H54 (cell line): ENCODE results near the gene MTMR1.

ENCODE experiments used
- DNase-seq: peaks from one replicate; pipeline ENCODE4 v3.0.0; 2011; ENCODE audit warnings: low spot score, mixed read lengths; ENCODE audit not compliant: insufficient read length
- FAIRE-seq: peaks from 3 replicates; lab custom pipeline; 2011; peaks lifted over from hg19 to GRCh38; lab: Jason Lieb, UNC
- POLR2A ChIP-seq: IDR thresholded peaks from 2 replicates; pipeline ENCODE4 v1.6.1; 2011; ENCODE audit warnings: low read depth, mild to moderate bottlenecking, low read length

Gene MTMR1

DNA sequence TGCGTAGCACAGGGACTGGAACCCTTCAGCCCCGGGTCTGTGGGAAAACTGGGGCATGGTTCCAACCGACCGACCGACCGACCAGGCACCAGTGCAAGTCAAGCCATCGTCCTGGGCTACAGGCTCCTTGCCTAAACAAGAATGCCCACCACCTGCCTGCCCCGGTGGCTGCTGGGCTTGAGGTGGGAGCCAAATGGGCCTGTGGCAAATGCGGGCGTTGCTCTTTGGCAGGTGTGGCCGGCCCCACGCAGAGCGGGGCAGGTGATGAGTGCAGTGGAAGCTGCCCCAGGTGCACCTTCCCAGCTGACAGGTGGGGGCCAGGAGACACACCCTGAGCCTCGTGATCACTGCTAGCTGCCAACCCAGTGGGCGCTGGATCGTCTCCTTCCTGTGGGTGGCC is 77.9 kb downstream of the MTMR1 start:
- FAIRE-seq: no peak
- no peak for DNase-seq
- no peak for TF ChIP-seq POLR2A

DNA sequence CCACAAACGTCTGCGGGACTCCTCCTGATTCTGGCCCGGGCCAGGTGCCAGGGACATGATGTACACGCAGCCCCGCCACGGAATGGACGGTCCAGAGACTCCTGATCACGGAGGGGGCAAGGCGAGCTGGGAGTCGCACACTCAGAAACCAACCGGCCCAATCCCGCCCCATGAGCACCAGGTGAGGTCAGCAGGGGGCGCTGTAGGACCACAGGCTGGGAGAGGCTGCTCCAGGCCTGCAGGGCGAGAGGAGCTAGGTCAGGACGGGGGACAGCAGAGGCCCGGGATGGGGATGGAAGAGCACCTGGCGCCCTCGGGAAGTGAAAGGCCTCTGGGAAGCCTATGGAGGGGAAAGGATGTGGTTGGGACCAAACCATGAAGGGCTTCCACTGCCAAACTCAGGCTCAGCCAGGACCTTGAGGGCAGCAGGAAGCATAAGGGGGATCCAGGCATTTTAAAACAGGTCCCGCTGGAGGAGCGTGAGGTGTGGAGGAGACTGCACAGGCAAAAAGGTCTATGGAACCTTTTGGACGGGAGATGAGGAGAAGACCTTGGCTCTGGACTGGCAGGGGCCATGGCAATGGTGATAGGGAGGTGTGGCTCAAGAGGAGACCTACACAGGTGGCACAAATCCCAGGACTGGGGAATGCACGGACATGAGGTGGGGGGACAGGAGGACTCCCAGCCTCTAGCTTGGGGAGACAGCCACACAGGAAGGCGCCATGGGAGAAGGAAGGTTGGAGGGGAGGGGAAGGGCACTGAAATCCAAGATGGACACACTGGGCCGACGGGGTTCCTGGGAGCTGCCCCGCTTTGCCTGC is 79.2 kb downstream of the MTMR1 start:
- TF ChIP-seq POLR2A: no peak
- no peak for FAIRE-seq
- peak; percentile 81 for DNase-seq

DNA sequence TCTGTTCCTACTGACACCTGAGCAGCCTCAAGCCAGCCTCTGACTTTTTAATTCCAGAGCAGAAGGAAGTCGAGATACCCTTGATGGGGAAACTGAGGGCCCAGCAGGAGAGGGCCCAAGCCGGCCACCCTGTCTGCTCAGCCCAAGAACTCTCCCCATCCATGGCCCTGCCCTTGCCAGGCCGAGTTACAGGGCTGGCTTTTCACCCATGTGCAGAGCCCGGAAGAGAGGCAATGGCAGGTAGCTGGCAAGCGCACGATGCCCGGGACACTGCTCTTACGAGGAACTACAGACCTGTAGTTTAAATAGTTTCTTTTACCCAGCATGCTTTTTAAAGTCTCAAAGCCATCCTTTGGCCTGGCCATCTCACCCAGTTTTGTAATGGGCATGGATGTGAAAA is 79.9 kb downstream of the MTMR1 start:
- DNase-seq (no peak), FAIRE-seq (no peak)
- TF ChIP-seq POLR2A: no peak

DNA sequence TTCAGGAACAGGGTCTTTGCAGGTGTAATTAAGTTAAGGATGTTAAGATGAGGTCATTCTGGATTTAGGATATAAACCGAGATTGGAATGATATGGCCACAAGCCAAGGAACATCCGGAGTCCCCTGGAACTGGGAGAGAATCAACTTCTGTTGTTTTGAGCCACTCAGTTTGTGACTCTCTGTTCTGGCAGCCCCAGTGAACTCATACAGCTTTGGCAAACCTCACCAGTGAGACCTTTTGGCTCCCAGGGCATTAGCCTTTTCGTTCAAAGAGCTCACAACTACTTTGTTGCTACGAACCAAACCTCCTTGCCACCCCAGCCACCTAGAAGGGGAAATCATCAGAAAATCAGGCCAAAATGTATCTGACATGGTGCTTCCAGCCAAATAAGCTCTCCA is 80.4 kb downstream of the MTMR1 start:
- no peak for FAIRE-seq
- DNase-seq: no peak
- TF ChIP-seq POLR2A: no peak

DNA sequence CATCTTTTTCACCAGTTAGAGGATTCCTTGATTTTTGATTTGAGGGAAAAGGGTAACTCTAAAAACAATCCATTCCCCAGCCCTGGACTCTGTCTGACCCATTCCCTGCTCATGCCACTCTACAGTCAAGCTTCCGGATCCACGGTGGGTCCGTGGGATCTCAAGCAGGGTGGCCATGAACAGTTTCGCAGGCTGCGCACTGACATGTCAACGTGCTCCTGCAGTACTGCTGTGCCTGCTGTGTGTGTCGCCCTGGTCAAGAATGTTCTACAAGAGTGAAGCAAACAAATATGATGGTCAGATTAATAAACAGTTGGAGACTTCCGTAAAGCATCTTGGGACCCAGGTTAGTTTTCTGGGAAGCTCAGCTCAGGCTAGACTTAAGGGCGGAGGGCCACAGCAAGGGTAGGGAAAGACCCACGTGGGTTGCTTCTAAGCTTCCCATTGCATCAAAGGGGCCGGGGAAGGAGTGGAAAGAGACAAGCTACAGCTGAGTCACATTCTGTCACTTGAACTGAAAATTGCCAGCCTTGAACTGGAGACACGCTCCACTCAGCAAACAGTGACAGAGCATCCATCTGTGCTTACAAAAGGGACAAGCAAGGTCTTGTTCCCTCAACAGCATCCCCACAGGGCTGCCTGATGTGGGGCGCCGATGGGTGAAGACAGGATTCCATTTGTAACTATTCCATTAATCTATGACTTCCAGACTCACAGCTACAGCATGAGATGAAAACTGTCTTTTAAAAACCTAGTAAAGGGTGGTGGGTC is 81.8 kb downstream of the MTMR1 start:
- FAIRE-seq: no peak
- TF ChIP-seq POLR2A: no peak
- no peak for DNase-seq

DNA sequence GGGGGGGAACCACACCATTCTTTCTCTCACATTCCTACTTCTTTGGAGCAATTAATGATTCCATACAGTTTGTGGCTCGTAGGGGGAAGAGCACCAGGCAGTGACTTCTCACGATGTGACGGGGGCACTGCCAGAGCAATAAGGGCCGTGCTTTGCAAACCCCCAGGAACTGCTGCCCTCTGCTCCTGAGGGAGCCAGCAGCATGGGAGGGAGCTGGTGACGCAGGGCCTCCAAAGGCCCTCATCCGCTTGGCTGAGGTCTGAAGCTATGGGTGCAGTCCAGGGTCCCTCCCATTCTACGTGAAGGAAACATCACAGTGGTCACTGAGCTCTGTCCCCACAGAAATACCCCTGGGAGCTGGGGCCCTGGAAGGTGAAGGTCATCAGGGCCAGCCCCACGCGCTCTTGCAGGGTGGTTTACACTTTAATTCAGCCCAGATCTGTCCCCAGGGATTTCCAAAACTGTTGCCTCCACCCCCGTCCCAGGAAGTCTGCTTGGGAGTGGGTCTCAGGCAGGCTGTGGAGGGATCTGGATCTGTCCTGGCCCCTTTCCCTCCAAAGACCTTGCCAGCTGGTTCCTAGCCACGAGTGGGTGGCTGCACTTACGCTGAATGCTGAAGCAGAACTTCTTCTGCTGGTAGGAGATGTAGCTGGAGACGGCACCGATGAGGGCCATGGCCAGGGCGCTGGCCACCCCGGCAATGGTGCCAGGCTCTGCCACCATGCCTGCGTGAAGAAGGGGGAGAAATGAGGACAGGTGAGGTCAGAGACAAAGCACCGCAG is 82.6 kb downstream of the MTMR1 start:
- no peak for FAIRE-seq
- no peak for DNase-seq
- no peak for TF ChIP-seq POLR2A

DNA sequence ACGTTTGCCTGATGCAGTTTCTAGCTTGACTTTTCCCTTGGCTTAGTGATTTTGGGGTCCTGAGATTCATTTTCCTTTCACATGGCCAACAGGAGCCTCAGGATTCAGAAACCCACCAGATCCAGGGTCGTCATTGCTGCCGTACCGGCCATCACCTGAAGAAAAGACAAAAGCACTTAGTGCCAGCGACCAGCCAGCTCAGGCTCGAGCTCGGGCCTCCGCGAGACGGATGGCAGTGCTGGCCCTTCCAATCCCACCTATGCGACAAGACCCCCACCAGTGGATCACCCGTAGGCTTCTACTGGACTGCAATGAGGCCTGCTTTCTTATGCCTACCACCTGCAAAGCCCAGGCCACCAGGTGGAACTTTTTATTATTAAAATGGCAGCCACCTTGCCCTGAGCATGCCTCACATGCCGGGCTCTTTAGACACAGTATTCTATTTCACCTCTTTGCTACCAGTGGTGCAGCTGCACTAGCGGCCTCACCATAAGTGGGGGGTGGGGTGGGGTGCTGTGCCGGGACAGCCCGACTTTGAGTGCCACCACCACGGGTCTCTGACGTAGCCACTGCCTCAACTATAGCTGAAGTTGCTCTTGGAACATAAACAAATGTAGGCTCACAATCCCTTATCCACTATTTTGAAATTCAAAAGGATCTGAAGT is 84.3 kb downstream of the MTMR1 start:
- FAIRE-seq (no peak), DNase-seq (no peak)
- TF ChIP-seq POLR2A: no peak

DNA sequence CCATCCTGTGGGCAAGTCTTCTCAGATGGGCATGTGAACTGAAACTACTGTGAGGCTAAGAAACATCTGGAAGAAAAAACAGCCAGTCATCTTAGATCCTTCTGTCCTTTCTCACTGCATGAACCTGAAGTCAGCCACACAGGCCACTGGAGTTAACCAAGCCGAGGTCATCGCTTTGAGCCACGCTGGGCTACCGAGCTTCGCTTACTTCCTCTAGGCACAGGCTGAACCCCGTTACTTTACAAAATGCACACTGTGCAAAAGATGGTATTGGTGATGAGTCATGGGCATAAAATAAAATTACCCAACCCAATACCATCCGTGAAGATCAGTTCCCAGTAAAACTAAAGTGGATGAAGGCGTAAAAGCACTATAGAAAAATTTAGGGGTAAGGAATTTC is 86.2 kb downstream of the MTMR1 start:
- FAIRE-seq: no peak
- DNase-seq: no peak
- no peak for TF ChIP-seq POLR2A

DNA sequence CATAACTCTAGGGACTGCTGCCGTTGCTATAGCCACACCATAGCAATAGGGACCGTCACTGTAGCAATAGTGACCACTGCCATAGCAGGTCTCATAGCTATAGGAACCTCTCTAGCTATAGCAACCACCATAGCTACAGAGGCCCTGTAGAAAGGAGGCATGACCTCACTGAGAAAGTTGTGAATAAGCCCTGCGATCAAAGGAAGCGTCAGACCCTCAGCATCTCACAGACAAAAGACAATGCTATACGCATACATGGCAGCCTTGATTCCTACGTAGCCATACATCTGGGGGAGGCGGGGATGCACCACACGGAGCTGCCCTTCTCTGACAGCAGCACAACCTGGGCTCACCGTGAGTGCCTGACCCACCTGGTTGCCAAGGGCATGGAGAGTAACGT is 88.5 kb downstream of the MTMR1 start:
- DNase-seq (no peak), FAIRE-seq (no peak)
- TF ChIP-seq POLR2A: no peak

DNA sequence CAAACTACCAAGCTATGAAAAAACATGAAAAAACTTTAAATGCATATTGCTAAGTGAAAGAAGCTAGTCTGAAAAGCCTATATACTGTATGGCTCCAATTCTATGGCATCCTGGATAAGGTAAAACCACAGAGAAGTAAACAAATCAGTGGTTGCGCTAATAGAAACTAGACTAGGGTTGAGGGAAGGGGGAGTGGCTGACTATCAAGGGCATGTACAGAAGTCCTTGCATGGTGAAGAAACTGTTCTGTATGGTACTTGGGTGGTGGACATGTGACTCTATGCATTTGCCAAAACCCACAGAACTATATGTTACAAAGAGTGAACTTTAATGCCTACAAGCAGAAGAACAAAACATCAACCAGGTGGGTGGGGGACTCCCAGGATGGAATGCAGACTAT is 96.8 kb downstream of the MTMR1 start:
- FAIRE-seq (no peak), DNase-seq (no peak)
- TF ChIP-seq POLR2A: no peak

DNA sequence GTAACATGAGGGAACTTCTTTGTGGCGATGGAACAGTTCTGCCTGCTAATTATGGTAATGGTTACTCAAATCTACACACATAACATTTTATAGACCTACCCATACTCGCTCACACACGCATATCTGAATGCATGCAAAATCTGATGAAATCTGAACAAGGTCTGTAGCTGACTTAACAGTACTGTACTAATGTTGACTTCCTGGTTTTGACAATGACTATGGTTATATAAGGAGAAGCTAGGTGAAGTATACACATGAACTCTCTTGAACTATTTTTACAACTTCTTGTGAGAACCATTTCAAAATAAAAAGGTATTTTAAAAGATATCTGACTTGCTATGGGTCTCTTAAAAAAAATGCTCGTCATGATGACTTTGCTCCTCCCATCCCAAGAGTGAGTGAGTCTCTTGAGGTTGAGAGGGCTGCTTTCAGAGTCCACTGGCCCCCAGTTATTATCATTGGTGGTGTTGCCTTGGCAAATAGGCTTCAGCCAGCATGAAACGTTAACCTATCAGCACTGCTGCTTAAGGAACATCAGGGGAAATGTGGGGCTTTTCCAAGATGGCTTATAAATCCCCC is 99.8 kb downstream of the MTMR1 start:
- FAIRE-seq (no peak), DNase-seq (no peak)
- no peak for TF ChIP-seq POLR2A

DNA sequence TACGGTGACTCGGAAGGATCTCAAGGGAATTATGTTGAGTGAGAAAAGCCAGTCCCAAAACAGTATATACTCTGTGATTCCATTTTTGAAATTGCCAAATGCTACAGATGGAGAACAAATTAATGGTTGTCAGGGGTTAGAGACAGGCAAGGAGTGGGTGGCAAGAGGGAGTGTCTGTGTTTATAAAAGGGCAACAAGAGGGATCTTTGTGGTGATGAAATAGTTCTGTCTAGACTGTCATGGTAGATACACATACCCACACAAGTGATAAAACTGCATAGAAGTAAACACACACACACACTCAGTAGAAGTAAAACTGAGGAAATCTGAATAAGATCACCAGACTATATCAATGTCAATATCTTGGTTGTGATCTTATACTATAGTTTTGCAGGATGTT is 112.5 kb downstream of the MTMR1 start:
- no peak for TF ChIP-seq POLR2A
- no peak for FAIRE-seq
- DNase-seq: no peak

DNA sequence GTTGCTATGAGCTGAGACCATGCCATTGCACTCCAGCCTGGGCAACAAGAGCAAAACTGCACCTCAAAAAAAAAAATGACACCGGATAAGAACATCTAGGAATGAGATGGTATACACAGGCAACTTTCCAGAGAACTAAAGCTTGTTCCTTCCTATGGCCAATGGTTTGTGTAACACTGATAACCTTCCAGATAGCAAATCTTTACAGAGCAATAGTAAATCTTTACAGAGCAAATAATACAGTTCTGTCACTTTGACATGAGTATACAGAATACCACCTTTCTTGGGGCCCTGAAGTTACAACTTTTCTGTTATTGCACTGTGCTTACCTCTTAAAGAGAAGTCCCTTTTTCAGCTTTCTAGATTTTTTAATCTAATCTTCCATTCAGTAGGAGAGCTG is 113.6 kb downstream of the MTMR1 start:
- DNase-seq (no peak), FAIRE-seq (no peak)
- TF ChIP-seq POLR2A: no peak
